ENCODE results near the gene MOSPD2. TPM values are rescaled to one million over a fixed set of nuclear protein-coding genes. Genes with fewer than 3 reads are reported as not detected.

The MOSPD2 gene
- total RNA-seq, 1 donor from 2014 or later, result 19.7 TPM

- Mint-ChIP-seq H3K9me3 (no peaks in the 10 kb centered on the region), H3K27me3 (no peaks in the 10 kb centered on the region), H3K36me3 (ENCODE audit: low read depth) (peaks cover 61% of the 10 kb centered on the region), H3K4me1 (no peaks in the 10 kb centered on the region), H3K4me3 (no peak overlapping the region), H3K27ac (no peak overlapping the region)
- TF ChIP-seq CTCF (IDR thresholded peaks at IDR 0.05), result no peak
- ChIA-PET POLR2A (no interaction called here), CTCF (no interaction called here)
- ATAC-seq (ENCODE audit: low read depth) (no peak), DNase-seq (no peak)
- intact Hi-C loops (cut with micrococcal nuclease), result no loop called here
Observed at GRCh38 chrX:14916017-14916674, 42.9 kb downstream of the MOSPD2 start.

GRCh38 chrX:14919407-14919806, 46.2 kb downstream of the MOSPD2 start:
- TF ChIP-seq CTCF (IDR thresholded peaks at IDR 0.05), result no peak
- ChIA-PET CTCF (no interaction called here), POLR2A (no interaction called here)
- Mint-ChIP-seq H3K36me3 (ENCODE audit: low read depth) (peaks cover 43% of the 10 kb centered on the region), H3K4me1 (peaks cover 4% of the 10 kb centered on the region), H3K4me3 (no peak overlapping the region), H3K27ac (no peak overlapping the region), H3K27me3 (no peaks in the 10 kb centered on the region), H3K9me3 (no peaks in the 10 kb centered on the region)
- DNase-seq (no peak), ATAC-seq (ENCODE audit: low read depth) (no peak)
- intact Hi-C loops (cut with micrococcal nuclease), result no loop called here

- no peak for ATAC-seq (ENCODE audit: low read depth)
- H3K27ac Mint-ChIP-seq, result no peak overlapping the region
- H3K4me3 Mint-ChIP-seq, result no peak overlapping the region
- H3K36me3 Mint-ChIP-seq (ENCODE audit: low read depth), result peaks cover 40% of the 10 kb centered on the region
- no peaks in the 10 kb centered on the region for H3K27me3 Mint-ChIP-seq
- H3K4me1 Mint-ChIP-seq, result peaks cover 4% of the 10 kb centered on the region
- ChIA-PET CTCF (no interaction called here), POLR2A (no interaction called here)
- no peak for DNase-seq
- H3K9me3 Mint-ChIP-seq, result no peaks in the 10 kb centered on the region
- no peak for TF ChIP-seq CTCF (IDR thresholded peaks at IDR 0.05)
- intact Hi-C loops (cut with micrococcal nuclease), result no loop called here
Observed at GRCh38 chrX:14920196-14920595, 47.0 kb downstream of the MOSPD2 start.

GRCh38 chrX:14922437-14922836, 49.2 kb downstream of the MOSPD2 start:
- intact Hi-C loops (cut with micrococcal nuclease), result no loop called here
- no peak for ATAC-seq (ENCODE audit: low read depth)
- Mint-ChIP-seq H3K27ac (no peak overlapping the region), H3K36me3 (ENCODE audit: low read depth) (peaks cover 21% of the 10 kb centered on the region), H3K4me3 (no peak overlapping the region), H3K27me3 (no peaks in the 10 kb centered on the region), H3K9me3 (no peaks in the 10 kb centered on the region), H3K4me1 (peaks cover 4% of the 10 kb centered on the region)
- CTCF ChIA-PET, result no interaction called here
- POLR2A ChIA-PET, result no interaction called here
- DNase-seq, result no peak
- no peak for TF ChIP-seq CTCF (IDR thresholded peaks at IDR 0.05)

GRCh38 chrX:14923761-14924160, 50.5 kb downstream of the MOSPD2 start:
- Mint-ChIP-seq H3K4me3 (no peak overlapping the region), H3K4me1 (peaks cover 4% of the 10 kb centered on the region), H3K27ac (no peak overlapping the region), H3K27me3 (no peaks in the 10 kb centered on the region), H3K9me3 (no peaks in the 10 kb centered on the region), H3K36me3 (ENCODE audit: low read depth) (peaks cover 12% of the 10 kb centered on the region)
- ChIA-PET CTCF (no interaction called here), POLR2A (no interaction called here)
- TF ChIP-seq CTCF (IDR thresholded peaks at IDR 0.05), result no peak
- ATAC-seq (ENCODE audit: low read depth) (no peak), DNase-seq (no peak)
- intact Hi-C loops (cut with micrococcal nuclease), result no loop called here
